OCI-LY3 (cell line): ENCODE data around the gene AHSG.

Experiments
- EZH2phosphoT487 ChIP-seq: fragments of 200-600 bp; shearing (Covaris generic); IDR thresholded peaks from 2 replicates; pipeline ENCODE4 v1.6.1; 2018; ENCODE audit warnings: antibody characterized with exemption, mixed run types, low read depth
- TF ChIP-seq, protein P1 (sequence below): fragments of 200-600, 300-600 bp; sonication (generic); IDR thresholded peaks from 2 replicates; pipeline ENCODE4 v1.5.1; 2014; ENCODE audit warnings: antibody characterized with exemption, low read length, low read depth

DNA sequence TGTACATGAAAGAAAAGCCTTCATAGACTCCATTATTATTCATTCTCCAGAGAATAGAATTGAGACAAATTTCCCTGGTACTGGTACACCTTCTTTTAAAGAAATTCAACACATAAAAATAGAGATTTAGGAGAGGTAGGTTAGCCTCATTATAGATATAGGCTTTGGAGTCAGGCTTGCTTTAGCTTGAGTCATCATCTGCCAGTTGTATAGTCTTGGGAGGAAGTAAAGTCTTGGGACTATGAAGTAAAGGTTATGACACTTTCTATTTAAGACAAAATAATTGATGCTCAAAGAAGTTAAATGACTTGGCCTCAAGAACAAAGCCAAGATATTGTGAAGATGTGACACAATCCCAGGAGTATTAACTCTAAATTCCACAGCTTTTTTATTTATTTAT lies 57.3 kb downstream of the AHSG start:
- TF ChIP-seq, protein P1, sequence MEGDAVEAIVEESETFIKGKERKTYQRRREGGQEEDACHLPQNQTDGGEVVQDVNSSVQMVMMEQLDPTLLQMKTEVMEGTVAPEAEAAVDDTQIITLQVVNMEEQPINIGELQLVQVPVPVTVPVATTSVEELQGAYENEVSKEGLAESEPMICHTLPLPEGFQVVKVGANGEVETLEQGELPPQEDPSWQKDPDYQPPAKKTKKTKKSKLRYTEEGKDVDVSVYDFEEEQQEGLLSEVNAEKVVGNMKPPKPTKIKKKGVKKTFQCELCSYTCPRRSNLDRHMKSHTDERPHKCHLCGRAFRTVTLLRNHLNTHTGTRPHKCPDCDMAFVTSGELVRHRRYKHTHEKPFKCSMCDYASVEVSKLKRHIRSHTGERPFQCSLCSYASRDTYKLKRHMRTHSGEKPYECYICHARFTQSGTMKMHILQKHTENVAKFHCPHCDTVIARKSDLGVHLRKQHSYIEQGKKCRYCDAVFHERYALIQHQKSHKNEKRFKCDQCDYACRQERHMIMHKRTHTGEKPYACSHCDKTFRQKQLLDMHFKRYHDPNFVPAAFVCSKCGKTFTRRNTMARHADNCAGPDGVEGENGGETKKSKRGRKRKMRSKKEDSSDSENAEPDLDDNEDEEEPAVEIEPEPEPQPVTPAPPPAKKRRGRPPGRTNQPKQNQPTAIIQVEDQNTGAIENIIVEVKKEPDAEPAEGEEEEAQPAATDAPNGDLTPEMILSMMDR: no peak
- no peak for TF ChIP-seq EZH2phosphoT487
